ENCODE measurements around the gene RPL4. TPM values are rescaled to one million over a fixed set of nuclear protein-coding genes. Genes with fewer than 3 reads are reported as not detected.
"Not testable (repeated sequence)": the region's sequence is repeated elsewhere in the genome, so short reads cannot be mapped to it uniquely, and the experiment has no call there.

Gene RPL4
- total and polyA plus RNA-seq, 12 donors: 1,152 to 3,057 (median 1,312) TPM

DNA sequence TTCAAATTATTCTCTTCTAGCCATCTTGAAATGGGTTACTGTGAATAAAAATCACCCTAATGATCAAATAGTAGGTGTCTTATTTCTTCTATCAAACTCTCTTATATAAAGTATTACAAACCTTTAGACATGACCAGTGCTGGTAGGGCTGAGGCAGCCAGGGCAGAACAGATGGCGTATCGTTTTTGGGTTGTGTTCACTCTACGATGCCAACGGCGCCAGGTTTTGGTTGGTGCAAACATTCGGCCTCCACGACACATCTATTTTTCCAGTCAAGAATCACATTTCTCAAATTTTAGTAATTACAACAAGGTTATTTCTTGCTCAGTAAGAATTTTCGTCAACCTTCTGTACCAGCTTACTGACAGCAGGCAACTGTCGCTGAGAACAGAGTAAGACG, 2.2 kb downstream of the RPL4 start:
- no peaks in the 10 kb centered on the region for H3K27me3 ChIP-seq
- no peak for DNase-seq
- no peak overlapping the region for H3K27ac ChIP-seq
- intact Hi-C loops (cut with DNase I): no loop called here
- H3K9me3 ChIP-seq: no peaks in the 10 kb centered on the region
- WGBS, 2 donors: 76 to 87% methylated on average over 10 of the region's 10 CpGs
- TF ChIP-seq, protein P1, sequence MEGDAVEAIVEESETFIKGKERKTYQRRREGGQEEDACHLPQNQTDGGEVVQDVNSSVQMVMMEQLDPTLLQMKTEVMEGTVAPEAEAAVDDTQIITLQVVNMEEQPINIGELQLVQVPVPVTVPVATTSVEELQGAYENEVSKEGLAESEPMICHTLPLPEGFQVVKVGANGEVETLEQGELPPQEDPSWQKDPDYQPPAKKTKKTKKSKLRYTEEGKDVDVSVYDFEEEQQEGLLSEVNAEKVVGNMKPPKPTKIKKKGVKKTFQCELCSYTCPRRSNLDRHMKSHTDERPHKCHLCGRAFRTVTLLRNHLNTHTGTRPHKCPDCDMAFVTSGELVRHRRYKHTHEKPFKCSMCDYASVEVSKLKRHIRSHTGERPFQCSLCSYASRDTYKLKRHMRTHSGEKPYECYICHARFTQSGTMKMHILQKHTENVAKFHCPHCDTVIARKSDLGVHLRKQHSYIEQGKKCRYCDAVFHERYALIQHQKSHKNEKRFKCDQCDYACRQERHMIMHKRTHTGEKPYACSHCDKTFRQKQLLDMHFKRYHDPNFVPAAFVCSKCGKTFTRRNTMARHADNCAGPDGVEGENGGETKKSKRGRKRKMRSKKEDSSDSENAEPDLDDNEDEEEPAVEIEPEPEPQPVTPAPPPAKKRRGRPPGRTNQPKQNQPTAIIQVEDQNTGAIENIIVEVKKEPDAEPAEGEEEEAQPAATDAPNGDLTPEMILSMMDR (IDR thresholded peaks at IDR 0.05): no peak
- H3K4me1 ChIP-seq: peaks cover 9 to 53% (median 39%) of the 10 kb centered on the region in 9 donors
- no peak for ATAC-seq
- peak overlapping the region in 3 of 10 donors; percentile 73 to 99 (median 87) for H3K4me3 ChIP-seq
- H3K36me3 ChIP-seq: peaks cover 0 to 57% (median 40%) of the 10 kb centered on the region in 9 donors

DNA sequence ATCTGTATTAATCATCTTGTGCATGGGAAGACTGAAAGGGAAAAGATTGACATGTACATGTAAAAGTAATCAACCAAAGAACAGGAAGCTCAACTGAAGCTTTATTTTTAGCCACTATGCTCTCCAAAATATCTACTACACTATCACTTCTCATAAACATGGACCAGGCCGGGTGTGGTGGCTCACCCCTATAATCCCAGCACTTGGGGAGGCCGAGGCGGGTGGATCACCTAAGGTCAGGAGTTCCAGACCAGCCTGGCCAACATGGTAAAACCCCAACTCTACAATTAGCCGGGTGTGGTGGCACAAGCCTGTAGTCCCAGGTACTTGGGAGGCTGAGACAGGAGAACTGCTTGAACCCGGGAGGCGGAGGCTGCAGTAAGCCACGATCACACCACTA, 4.3 kb downstream of the RPL4 start:
- 78% methylated on average over 7 of the region's 7 CpGs for WGBS, 2 donors
- intact Hi-C loops (cut with DNase I); H3K4me3 ChIP-seq; ATAC-seq; H3K9me3 ChIP-seq; H3K27ac ChIP-seq; DNase-seq; H3K27me3 ChIP-seq: not testable (repeated sequence)
- Histone ChIP-seq H3K36me3 (peaks cover 0 to 67% (median 40%) of the 10 kb centered on the region in 9 donors), H3K4me1 (peaks cover 13 to 57% (median 43%) of the 10 kb centered on the region in 9 donors)

DNA sequence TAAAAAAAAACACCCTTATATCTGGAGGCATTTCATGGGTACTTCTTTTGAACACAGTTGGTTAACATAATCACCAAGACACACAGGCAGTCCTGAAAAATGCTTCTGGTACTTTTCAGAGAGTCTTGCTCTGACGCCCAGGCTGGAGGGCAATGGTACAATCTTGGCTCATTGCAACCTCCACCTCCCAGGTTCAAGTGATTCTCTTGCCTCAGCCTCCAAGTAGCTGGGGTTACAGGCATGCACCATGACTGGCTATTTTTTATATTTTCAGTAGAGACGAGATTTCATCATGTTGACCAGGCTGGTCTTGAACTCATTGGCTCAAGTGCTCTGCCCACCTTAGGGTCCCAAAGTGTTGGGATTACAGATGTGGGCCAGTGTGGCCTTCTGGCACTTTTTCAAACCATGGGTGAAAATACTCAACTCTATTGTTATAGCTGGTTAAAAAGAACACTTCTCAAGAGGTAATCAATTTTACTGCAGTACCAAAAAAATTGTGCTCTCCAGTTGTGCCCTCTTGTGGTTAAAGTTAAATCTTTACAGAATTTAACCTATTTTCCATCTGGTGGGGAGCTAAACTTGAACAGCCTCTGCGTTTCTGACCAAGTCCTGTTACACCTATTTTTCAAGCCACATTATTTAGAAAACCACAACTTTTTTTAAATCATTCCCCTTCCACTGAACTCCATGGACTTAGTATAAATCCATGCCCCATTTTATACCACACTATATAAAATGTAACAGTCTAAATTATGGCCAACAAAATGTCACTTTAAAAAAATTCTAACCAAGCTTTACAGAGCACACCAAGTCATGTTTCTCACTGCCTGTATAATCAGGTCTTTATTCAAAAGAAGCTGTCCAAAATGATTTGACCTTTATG, 5.9 kb downstream of the RPL4 start:
- peak overlapping the region in 5 of 10 donors; percentile 84 to 89 (median 88) for H3K27ac ChIP-seq
- no peaks in the 10 kb centered on the region for H3K9me3 ChIP-seq
- peak overlapping the region in 1 of 10 donors; percentile 97 for H3K4me3 ChIP-seq
- intact Hi-C loops (cut with DNase I): loop anchor here in 6 of 10 donors (2.0 to 10.0 kb wide), 4 partner anchors 111 to 201 kb away; partner anchors contain the start of genes MAP2K1 (in 4 of the 6) and TIPIN (in 2 of the 6)
- ATAC-seq: no peak
- WGBS, 2 donors: 51 to 57% methylated on average over 3 of the region's 3 CpGs
- no peaks in the 10 kb centered on the region for H3K27me3 ChIP-seq
- peaks cover 13 to 64% (median 41%) of the 10 kb centered on the region in 9 donors for H3K4me1 ChIP-seq
- DNase-seq: no peak
- TF ChIP-seq, protein P1 (IDR thresholded peaks at IDR 0.05): peak in 8 of 9 donors; percentile 8 to 55 (median 46)
- peaks cover 0 to 83% (median 49%) of the 10 kb centered on the region in 9 donors for H3K36me3 ChIP-seq

DNA sequence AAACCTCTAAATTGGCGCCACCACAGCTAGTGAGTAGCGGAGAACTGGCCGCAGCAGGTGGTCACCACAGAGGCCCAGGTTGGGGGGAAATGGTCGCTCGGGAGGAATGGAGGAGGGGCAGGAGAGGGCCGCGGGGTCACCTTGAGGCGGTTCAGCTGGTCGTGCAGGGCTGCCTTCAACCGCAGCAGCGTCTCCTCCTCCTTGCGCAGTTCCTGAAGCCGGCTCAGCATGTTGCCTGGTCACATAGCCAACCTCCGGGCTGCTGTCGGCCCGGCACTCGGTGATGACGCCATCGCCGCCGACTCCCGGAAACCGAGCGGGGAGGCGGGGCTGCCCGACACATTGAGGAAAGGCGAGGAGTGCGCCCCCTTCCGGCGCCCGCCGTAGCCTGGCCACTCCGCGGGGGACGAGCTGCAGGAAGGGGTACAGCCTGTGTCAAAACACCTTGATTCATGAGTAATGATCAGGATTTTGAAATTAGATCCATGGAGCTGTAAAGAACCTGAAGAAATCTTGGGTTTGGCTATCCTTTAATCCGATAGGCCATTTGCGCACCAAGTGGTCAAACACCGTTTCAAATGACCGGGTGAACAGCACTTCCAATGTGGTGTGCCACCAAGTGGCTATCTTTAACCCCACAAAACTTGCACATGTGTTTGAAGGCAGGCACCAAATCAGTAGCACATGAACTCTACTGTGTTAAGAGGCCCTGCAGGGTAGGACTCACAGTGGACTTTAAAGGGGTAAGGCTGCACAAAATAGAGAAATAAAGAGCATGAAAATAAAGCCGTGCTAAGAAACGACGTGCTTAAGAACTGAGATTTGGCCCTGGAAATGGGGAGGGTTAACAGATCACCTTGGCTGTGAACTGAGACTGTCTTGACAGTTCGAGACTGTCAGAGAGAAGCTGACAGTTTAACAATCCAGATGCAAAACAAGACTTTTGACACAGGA, 6.9 kb downstream of the RPL4 start, which contains the start of gene SNAPC5:
Gene SNAPC5 (minus strand): TSS at position 261 of the 954 bp plus-strand sequence. CDS start 31 bp downstream, at position 230.
- Histone ChIP-seq H3K27me3 (no peaks in the 10 kb centered on the region), H3K9me3 (no peaks in the 10 kb centered on the region), H3K36me3 (peaks cover 0 to 85% (median 55%) of the 10 kb centered on the region in 9 donors), H3K4me1 (peaks cover 8 to 58% (median 31%) of the 10 kb centered on the region in 9 donors), H3K27ac (peak within 1 kb of the TSS; percentile 62 to 91 (median 87)), H3K4me3 (peak within 1 kb of the TSS; percentile 67 to 97 (median 84))
- 6 to 7% methylated on average over 43 of the region's 43 CpGs for WGBS, 2 donors
- TF ChIP-seq, protein P1 (IDR thresholded peaks at IDR 0.05): peak; percentile 92 to 100 (median 98)
- intact Hi-C loops (cut with DNase I): loop anchor here (1.0 to 10.0 kb wide), 6 partner anchors 110 to 200 kb away; partner anchors contain the start of genes MAP2K1 (in 9 of the 10) and TIPIN (in 2 of the 10)
- ATAC-seq: peak; percentile 96 to 99 (median 97)
- DNase-seq: peak; percentile 96 to 97
